Measurements from ENCODE around the gene SHISA7.

SHISA7 gene

DNA sequence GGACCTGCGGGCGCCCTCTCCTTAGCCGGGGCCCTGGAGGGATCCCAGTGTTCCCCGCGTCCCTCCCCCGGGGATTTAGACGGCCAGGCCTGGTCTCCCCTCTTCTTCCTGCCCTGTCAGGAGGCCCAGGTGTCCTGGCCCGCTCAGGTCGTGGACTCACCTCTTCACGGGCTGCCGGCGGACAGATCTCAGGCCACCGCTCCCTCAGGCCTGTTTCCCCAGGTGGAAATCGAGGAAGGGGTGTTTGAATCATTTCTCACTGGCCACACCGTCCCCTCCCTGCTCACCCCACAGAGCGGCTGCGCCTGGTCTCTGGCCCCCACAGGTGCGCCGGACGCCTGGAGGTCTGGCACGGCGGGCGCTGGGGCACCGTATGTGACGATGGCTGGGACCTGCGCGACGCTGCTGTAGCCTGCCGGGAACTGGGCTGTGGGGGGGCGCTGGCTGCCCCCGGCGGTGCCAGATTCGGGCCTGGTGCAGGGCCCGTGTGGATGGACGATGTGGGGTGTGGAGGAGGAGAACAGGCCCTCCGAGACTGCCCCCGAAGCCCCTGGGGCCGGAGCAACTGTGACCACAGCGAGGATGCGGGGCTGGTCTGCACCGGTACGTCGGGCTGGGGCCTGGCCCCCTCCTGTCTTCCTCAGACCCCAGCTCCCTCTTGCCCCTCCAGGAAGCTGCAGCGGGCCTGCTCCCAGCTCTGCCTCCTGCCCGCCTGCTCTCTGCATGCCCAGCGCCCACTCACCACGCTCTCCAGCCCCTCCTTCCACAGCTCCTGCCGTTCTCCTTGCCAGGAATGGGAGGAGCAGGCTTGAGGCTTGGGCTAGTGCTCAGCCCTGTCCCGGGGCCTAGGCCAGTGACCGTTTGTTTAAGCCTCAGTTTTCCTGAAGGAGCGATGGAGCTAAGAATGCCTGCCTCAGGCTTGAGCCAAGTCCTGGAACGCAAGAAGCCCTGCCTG lies 47.7 kb upstream of the SHISA7 start:
- ATAC-seq = peak; percentile 4; the same call in 2 of the 3 replicates
- TF ChIP-seq, protein P1, sequence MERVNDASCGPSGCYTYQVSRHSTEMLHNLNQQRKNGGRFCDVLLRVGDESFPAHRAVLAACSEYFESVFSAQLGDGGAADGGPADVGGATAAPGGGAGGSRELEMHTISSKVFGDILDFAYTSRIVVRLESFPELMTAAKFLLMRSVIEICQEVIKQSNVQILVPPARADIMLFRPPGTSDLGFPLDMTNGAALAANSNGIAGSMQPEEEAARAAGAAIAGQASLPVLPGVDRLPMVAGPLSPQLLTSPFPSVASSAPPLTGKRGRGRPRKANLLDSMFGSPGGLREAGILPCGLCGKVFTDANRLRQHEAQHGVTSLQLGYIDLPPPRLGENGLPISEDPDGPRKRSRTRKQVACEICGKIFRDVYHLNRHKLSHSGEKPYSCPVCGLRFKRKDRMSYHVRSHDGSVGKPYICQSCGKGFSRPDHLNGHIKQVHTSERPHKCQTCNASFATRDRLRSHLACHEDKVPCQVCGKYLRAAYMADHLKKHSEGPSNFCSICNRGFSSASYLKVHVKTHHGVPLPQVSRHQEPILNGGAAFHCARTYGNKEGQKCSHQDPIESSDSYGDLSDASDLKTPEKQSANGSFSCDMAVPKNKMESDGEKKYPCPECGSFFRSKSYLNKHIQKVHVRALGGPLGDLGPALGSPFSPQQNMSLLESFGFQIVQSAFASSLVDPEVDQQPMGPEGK (CRISPR knock-in tag; IDR thresholded peaks at IDR 0.05; ENCODE audit: borderline replicate concordance) = no peak
- TF ChIP-seq GLIS3 (CRISPR knock-in tag; IDR thresholded peaks at IDR 0.05) (no peak), ZFP3 (CRISPR knock-in tag; IDR thresholded peaks at IDR 0.05) (no peak), PPARA (CRISPR knock-in tag; IDR thresholded peaks at IDR 0.05; ENCODE audit: borderline replicate concordance) (no peak), CSDC2 (CRISPR knock-in tag; IDR thresholded peaks at IDR 0.05) (no peak), TCF4 (CRISPR knock-in tag; IDR thresholded peaks at IDR 0.05; ENCODE audit: borderline replicate concordance) (no peak), CSRNP3 (CRISPR knock-in tag; IDR thresholded peaks at IDR 0.05) (no peak)
- TF ChIP-seq, protein P2, sequence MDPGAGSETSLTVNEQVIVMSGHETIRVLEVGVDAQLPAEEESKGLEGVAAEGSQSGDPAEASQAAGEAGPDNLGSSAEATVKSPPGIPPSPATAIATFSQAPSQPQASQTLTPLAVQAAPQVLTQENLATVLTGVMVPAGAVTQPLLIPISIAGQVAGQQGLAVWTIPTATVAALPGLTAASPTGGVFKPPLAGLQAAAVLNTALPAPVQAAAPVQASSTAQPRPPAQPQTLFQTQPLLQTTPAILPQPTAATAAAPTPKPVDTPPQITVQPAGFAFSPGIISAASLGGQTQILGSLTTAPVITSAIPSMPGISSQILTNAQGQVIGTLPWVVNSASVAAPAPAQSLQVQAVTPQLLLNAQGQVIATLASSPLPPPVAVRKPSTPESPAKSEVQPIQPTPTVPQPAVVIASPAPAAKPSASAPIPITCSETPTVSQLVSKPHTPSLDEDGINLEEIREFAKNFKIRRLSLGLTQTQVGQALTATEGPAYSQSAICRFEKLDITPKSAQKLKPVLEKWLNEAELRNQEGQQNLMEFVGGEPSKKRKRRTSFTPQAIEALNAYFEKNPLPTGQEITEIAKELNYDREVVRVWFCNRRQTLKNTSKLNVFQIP (CRISPR knock-in tag; IDR thresholded peaks at IDR 0.05; ENCODE audit: borderline replicate concordance, low read depth) = no peak
- TF ChIP-seq, protein P3, sequence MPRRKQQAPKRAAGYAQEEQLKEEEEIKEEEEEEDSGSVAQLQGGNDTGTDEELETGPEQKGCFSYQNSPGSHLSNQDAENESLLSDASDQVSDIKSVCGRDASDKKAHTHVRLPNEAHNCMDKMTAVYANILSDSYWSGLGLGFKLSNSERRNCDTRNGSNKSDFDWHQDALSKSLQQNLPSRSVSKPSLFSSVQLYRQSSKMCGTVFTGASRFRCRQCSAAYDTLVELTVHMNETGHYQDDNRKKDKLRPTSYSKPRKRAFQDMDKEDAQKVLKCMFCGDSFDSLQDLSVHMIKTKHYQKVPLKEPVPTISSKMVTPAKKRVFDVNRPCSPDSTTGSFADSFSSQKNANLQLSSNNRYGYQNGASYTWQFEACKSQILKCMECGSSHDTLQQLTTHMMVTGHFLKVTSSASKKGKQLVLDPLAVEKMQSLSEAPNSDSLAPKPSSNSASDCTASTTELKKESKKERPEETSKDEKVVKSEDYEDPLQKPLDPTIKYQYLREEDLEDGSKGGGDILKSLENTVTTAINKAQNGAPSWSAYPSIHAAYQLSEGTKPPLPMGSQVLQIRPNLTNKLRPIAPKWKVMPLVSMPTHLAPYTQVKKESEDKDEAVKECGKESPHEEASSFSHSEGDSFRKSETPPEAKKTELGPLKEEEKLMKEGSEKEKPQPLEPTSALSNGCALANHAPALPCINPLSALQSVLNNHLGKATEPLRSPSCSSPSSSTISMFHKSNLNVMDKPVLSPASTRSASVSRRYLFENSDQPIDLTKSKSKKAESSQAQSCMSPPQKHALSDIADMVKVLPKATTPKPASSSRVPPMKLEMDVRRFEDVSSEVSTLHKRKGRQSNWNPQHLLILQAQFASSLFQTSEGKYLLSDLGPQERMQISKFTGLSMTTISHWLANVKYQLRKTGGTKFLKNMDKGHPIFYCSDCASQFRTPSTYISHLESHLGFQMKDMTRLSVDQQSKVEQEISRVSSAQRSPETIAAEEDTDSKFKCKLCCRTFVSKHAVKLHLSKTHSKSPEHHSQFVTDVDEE (CRISPR knock-in tag; IDR thresholded peaks at IDR 0.05) = no peak

GRCh38 chr19:55489711-55490477 lies 46.8 kb upstream of the SHISA7 start:
- ATAC-seq = no peak
- TF ChIP-seq, protein P4, sequence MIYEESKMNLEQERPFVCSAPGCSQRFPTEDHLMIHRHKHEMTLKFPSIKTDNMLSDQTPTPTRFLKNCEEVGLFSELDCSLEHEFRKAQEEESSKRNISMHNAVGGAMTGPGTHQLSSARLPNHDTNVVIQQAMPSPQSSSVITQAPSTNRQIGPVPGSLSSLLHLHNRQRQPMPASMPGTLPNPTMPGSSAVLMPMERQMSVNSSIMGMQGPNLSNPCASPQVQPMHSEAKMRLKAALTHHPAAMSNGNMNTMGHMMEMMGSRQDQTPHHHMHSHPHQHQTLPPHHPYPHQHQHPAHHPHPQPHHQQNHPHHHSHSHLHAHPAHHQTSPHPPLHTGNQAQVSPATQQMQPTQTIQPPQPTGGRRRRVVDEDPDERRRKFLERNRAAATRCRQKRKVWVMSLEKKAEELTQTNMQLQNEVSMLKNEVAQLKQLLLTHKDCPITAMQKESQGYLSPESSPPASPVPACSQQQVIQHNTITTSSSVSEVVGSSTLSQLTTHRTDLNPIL (CRISPR knock-in tag; IDR thresholded peaks at IDR 0.05; ENCODE audit: low read depth) = no peak
- TF ChIP-seq, protein P3 (CRISPR knock-in tag; IDR thresholded peaks at IDR 0.05) = no peak
- TF ChIP-seq RARB (CRISPR knock-in tag; IDR thresholded peaks at IDR 0.05) = no peak
- TF ChIP-seq ZNF70 (CRISPR knock-in tag; IDR thresholded peaks at IDR 0.05) = no peak
- TF ChIP-seq, protein P2 (CRISPR knock-in tag; IDR thresholded peaks at IDR 0.05; ENCODE audit: borderline replicate concordance, low read depth) = no peak
- no peak for TF ChIP-seq ISL1 (CRISPR knock-in tag; IDR thresholded peaks at IDR 0.05)
- TF ChIP-seq ZFP30 (CRISPR knock-in tag; IDR thresholded peaks at IDR 0.05) = no peak
- TF ChIP-seq TCF4 (CRISPR knock-in tag; IDR thresholded peaks at IDR 0.05; ENCODE audit: borderline replicate concordance) = no peak
- no peak for TF ChIP-seq PPARA (CRISPR knock-in tag; IDR thresholded peaks at IDR 0.05; ENCODE audit: borderline replicate concordance)
